Measurements from ENCODE around the gene ARHGDIB. TPM values are rescaled to one million over a fixed set of nuclear protein-coding genes. Genes with fewer than 3 reads are reported as not detected.

The ARHGDIB gene
- total RNA-seq, 4 donors from 2014 or later = 63.8 to 112 (median 89.4) TPM

GRCh38 chr12:14960548-14961465, 594 bp downstream of the ARHGDIB start:
- Histone ChIP-seq H3K27ac (peak overlapping the region in 3 of 4 donors; percentile 49 to 80 (median 76)), H3K27me3 (no peaks in the 10 kb centered on the region), H3K4me1 (peaks cover 0 to 16% (median 9%) of the 10 kb centered on the region in 4 donors), H3K9me3 (no peaks in the 10 kb centered on the region), H3K36me3 (no peaks in the 10 kb centered on the region), H3K4me3 (peak overlapping the region; percentile 17 to 48 (median 30))
- WGBS, 2 donors = 60 to 61% methylated on average over 13 of the region's 13 CpGs
- TF ChIP-seq POLR2A (IDR thresholded peaks at IDR 0.05) (no peak), EP300 (IDR thresholded peaks at IDR 0.05) (no peak), CTCF (IDR thresholded peaks at IDR 0.05) (no peak)
- DNase-seq (ENCODE audit: low spot score in 2 of 2) = no peak

GRCh38 chr12:14959916-14960496, 1.4 kb downstream of the ARHGDIB start:
- Histone ChIP-seq H3K4me1 (peaks cover 0 to 21% (median 9%) of the 10 kb centered on the region in 4 donors), H3K4me3 (peak overlapping the region in 2 of 4 donors; percentile 42 to 48), H3K9me3 (no peaks in the 10 kb centered on the region), H3K27ac (peak overlapping the region in 3 of 4 donors; percentile 52 to 80 (median 76)), H3K36me3 (no peaks in the 10 kb centered on the region), H3K27me3 (no peaks in the 10 kb centered on the region)
- DNase-seq (ENCODE audit: low spot score in 2 of 2) = no peak
- 84 to 88% methylated on average over 4 of the region's 4 CpGs for WGBS, 2 donors
- no peak for TF ChIP-seq POLR2A (IDR thresholded peaks at IDR 0.05)
- TF ChIP-seq CTCF (IDR thresholded peaks at IDR 0.05) = no peak
- TF ChIP-seq EP300 (IDR thresholded peaks at IDR 0.05) = no peak

GRCh38 chr12:14959463-14959862, 1.9 kb downstream of the ARHGDIB start:
- no peak for DNase-seq (ENCODE audit: low spot score in 2 of 2)
- Histone ChIP-seq H3K9me3 (no peaks in the 10 kb centered on the region), H3K4me1 (peaks cover 0 to 25% (median 9%) of the 10 kb centered on the region in 4 donors), H3K36me3 (no peaks in the 10 kb centered on the region), H3K27me3 (no peaks in the 10 kb centered on the region), H3K27ac (peak overlapping the region in 3 of 4 donors; percentile 52 to 80 (median 76)), H3K4me3 (peak overlapping the region in 2 of 4 donors; percentile 42 to 48)
- 51 to 53% methylated on average over 3 of the region's 3 CpGs for WGBS, 2 donors
- TF ChIP-seq CTCF (IDR thresholded peaks at IDR 0.05) = no peak
- TF ChIP-seq POLR2A (IDR thresholded peaks at IDR 0.05) = no peak
- TF ChIP-seq EP300 (IDR thresholded peaks at IDR 0.05) = no peak

GRCh38 chr12:14959126-14959440, 2.3 kb downstream of the ARHGDIB start:
- Histone ChIP-seq H3K27ac (peak overlapping the region in 3 of 4 donors; percentile 52 to 80 (median 76)), H3K9me3 (no peaks in the 10 kb centered on the region), H3K4me1 (peaks cover 0 to 29% (median 9%) of the 10 kb centered on the region in 4 donors), H3K36me3 (no peaks in the 10 kb centered on the region), H3K4me3 (peak overlapping the region in 2 of 4 donors; percentile 14 to 27), H3K27me3 (no peaks in the 10 kb centered on the region)
- TF ChIP-seq POLR2A (IDR thresholded peaks at IDR 0.05) (no peak), CTCF (IDR thresholded peaks at IDR 0.05) (no peak), EP300 (IDR thresholded peaks at IDR 0.05) (no peak)
- WGBS, 2 donors = 77 to 93% methylated on average over 10 of the region's 10 CpGs
- no peak for DNase-seq (ENCODE audit: low spot score in 2 of 2)

Measured in tibial nerve (tissue), 4 donors.